Neural progenitor cell (in vitro differentiated cells): ENCODE data around the gene NKD2. TPM values are rescaled to one million over a fixed set of nuclear protein-coding genes. Genes with fewer than 3 reads are reported as not detected.
"Not testable (repeated sequence)": the region's sequence is repeated elsewhere in the genome, so short reads cannot be mapped to it uniquely, and the experiment has no call there.

Source experiments
- DNase-seq: peaks from one replicate; pipeline ENCODE4 v3.0.0-alpha.2; 2016; ENCODE audit warnings: low spot score
- H2AFZ ChIP-seq: fragments of 200-600 bp; sonication (generic); replicated peaks from 2 replicates; pipeline ENCODE4 v1.6.1; 2016; ENCODE audit warnings: antibody characterized with exemption
- H3F3A ChIP-seq: fragments of 200-600 bp; sonication (generic); 2 replicates; pipeline ENCODE4 v1.6.1; 2016; ENCODE audit warnings: antibody characterized with exemption, low read depth
- H3K27ac ChIP-seq: fragments of 200-600 bp; sonication (generic); 2 replicates; pipeline ENCODE4 v1.5.1; 2016; ENCODE audit warnings: mild to moderate bottlenecking
- H3K27me3 ChIP-seq: fragments of 200-600 bp; sonication (generic); 2 replicates; pipeline ENCODE4 v1.6.1; 2016; ENCODE audit warnings: mild to moderate bottlenecking, moderate library complexity
- H3K36me3 ChIP-seq: fragments of 200-600 bp; sonication (generic); 2 replicates; pipeline ENCODE4 v1.5.1; 2016
- H3K4me1 ChIP-seq: fragments of 200-600 bp; sonication (generic); 2 replicates; pipeline ENCODE4 v1.6.1; 2016; ENCODE audit warnings: mixed run types
- H3K4me2 ChIP-seq: fragments of 200-600 bp; sonication (generic); 2 replicates; pipeline ENCODE4 v1.6.1; 2016
- H3K4me3 ChIP-seq: fragments of 200-600 bp; sonication (generic); 2 replicates; pipeline ENCODE4 v1.5.1; 2016
- H3K79me2 ChIP-seq: fragments of 200-600 bp; sonication (generic); 2 replicates; pipeline ENCODE4 v1.6.1; 2016; ENCODE audit warnings: low read depth
- H3K9ac ChIP-seq: fragments of 200-600 bp; sonication (generic); 2 replicates; pipeline ENCODE4 v1.6.1; 2016
- H3K9me3 ChIP-seq: fragments of 200-600 bp; sonication (generic); 2 replicates; pipeline ENCODE4 v1.5.1; 2016; ENCODE audit warnings: low read depth
- H4K20me1 ChIP-seq: fragments of 200-600 bp; sonication (generic); 2 replicates; pipeline ENCODE4 v1.6.1; 2016; ENCODE audit warnings: low read depth
- H3K27ac Mint-ChIP-seq: 3 replicates; pipeline ENCODE4 v1.8.0; 2021; ENCODE audit warnings: mixed read lengths
- H3K27me3 Mint-ChIP-seq: 2 replicates; pipeline ENCODE4 v1.8.0; 2022; ENCODE audit warnings: low read depth, mild to moderate bottlenecking, inconsistent platforms, moderate library complexity, mixed read lengths; ENCODE audit not compliant: insufficient read depth
- H3K36me3 Mint-ChIP-seq: 3 replicates; pipeline ENCODE4 v1.8.0; 2021; ENCODE audit warnings: mixed read lengths
- H3K4me1 Mint-ChIP-seq: 3 replicates; pipeline ENCODE4 v1.8.0; 2021; ENCODE audit warnings: mixed read lengths
- H3K4me3 Mint-ChIP-seq: 3 replicates; pipeline ENCODE4 v1.8.0; 2021; ENCODE audit warnings: mild to moderate bottlenecking, moderate library complexity, mixed read lengths
- H3K9me3 Mint-ChIP-seq: 3 replicates; pipeline ENCODE4 v1.8.0; 2020; ENCODE audit warnings: mixed read lengths
- EZH2 ChIP-seq: fragments of 200-600 bp; sonication (generic); IDR thresholded peaks from 2 replicates; pipeline ENCODE4 v1.6.1; 2017; ENCODE audit warnings: antibody characterized with exemption, mild to moderate bottlenecking, moderate library complexity
- EZH2phosphoT487 ChIP-seq: fragments of 200-600 bp; sonication (generic); IDR thresholded peaks from 2 replicates; pipeline ENCODE4 v1.6.1; 2017; ENCODE audit warnings: antibody characterized with exemption
- total RNA-seq: library from RNA; depleted of rRNA; stranded (reverse); fragments of >200 nt; gene quantifications from 2 replicates; pipeline ENCODE4 v1.2.3, GENCODE V29; 2015; ENCODE audit warnings: low replicate concordance
- TF ChIP-seq, protein P1 (sequence below): fragments of 200-600 bp; sonication (generic); IDR thresholded peaks from 2 replicates; pipeline ENCODE4 v1.5.1; 2017; ENCODE audit warnings: antibody characterized with exemption, mild to moderate bottlenecking

The NKD2 gene
- total RNA-seq, 1 donor from 2014 or later, result 1.3 TPM

DNA sequence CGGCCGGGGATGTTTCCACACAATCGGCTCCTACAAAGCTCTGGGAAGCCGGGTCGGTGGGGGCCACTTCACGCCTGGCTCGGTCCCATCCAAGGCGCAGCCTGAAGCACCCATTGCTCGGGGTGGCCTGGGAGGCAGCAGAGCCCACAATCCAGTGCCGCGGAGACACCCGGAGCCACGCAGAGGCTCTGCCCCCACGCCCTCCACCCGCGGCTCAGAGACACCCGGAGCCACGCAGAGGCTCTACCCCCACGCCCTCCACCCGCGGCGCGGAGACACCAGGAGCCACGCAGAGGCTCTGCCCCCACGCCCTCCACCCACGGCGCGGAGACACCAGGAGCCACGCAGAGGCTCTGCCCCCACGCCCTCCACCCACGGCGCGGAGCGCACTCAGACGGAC is 71.4 kb downstream of the NKD2 start:
- Mint-ChIP-seq H3K4me3 (no peak overlapping the region), H3K4me1 (no peaks in the 10 kb centered on the region), H3K27ac (no peak overlapping the region), H3K9me3 (no peaks in the 10 kb centered on the region), H3K36me3 (peaks cover 8% of the 10 kb centered on the region), H3K27me3 (no peaks in the 10 kb centered on the region)
- no peak for DNase-seq
- no peak for TF ChIP-seq EZH2
- TF ChIP-seq, protein P1, sequence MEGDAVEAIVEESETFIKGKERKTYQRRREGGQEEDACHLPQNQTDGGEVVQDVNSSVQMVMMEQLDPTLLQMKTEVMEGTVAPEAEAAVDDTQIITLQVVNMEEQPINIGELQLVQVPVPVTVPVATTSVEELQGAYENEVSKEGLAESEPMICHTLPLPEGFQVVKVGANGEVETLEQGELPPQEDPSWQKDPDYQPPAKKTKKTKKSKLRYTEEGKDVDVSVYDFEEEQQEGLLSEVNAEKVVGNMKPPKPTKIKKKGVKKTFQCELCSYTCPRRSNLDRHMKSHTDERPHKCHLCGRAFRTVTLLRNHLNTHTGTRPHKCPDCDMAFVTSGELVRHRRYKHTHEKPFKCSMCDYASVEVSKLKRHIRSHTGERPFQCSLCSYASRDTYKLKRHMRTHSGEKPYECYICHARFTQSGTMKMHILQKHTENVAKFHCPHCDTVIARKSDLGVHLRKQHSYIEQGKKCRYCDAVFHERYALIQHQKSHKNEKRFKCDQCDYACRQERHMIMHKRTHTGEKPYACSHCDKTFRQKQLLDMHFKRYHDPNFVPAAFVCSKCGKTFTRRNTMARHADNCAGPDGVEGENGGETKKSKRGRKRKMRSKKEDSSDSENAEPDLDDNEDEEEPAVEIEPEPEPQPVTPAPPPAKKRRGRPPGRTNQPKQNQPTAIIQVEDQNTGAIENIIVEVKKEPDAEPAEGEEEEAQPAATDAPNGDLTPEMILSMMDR, result no peak
- no peak for TF ChIP-seq EZH2phosphoT487
- no peaks in the 10 kb centered on the region for H3K36me3 ChIP-seq
- no peak overlapping the region for H3K4me3 ChIP-seq
- no peak overlapping the region for H2AFZ ChIP-seq
- no peak overlapping the region for H3K9ac ChIP-seq
- no peak overlapping the region for H3K27ac ChIP-seq
- no peaks in the 10 kb centered on the region for H3K9me3 ChIP-seq
- no peak overlapping the region for H3K4me2 ChIP-seq
- no peaks in the 10 kb centered on the region for H3K79me2 ChIP-seq
- no peaks in the 10 kb centered on the region for H4K20me1 ChIP-seq
- H3K27me3 ChIP-seq, result no peaks in the 10 kb centered on the region
- H3K4me1 ChIP-seq, result no peaks in the 10 kb centered on the region
- no peaks in the 10 kb centered on the region for H3F3A ChIP-seq

DNA sequence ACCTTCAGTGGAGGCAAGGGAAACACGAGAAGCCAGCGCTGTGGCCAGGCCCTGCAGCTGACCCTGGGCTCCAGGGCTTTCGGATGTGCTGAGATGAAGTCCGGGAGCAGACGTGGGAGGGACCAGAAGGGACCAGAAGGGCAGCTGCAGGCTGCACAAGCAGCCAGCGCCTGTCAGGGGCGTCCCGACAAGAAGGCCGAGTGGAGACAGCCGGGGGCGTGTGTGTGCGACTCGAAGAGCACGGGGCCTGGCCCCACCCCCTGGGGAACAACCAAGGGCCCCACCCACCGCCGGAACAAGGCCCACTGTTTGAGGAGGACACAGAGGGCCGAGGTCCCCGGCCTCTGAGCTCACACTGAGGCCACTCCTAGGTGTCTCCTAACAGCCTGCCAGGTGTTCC is 71.8 kb downstream of the NKD2 start:
- Mint-ChIP-seq H3K4me3 (no peak overlapping the region), H3K4me1 (no peaks in the 10 kb centered on the region), H3K9me3 (no peaks in the 10 kb centered on the region), H3K27ac (no peak overlapping the region), H3K36me3 (peaks cover 8% of the 10 kb centered on the region), H3K27me3 (no peaks in the 10 kb centered on the region)
- H3K9me3 ChIP-seq, result no peaks in the 10 kb centered on the region
- H3K9ac ChIP-seq, result no peak overlapping the region
- DNase-seq, result no peak
- no peak overlapping the region for H2AFZ ChIP-seq
- no peak overlapping the region for H3K27ac ChIP-seq
- TF ChIP-seq EZH2phosphoT487 (no peak), EZH2 (no peak)
- TF ChIP-seq, protein P1, result no peak
- H3K27me3 ChIP-seq, result no peaks in the 10 kb centered on the region
- H3K79me2 ChIP-seq, result no peaks in the 10 kb centered on the region
- H3K4me2 ChIP-seq, result no peak overlapping the region
- no peak overlapping the region for H3K4me3 ChIP-seq
- H3K4me1 ChIP-seq, result no peaks in the 10 kb centered on the region
- H3F3A ChIP-seq, result no peaks in the 10 kb centered on the region
- H3K36me3 ChIP-seq, result no peaks in the 10 kb centered on the region
- H4K20me1 ChIP-seq, result no peaks in the 10 kb centered on the region

DNA sequence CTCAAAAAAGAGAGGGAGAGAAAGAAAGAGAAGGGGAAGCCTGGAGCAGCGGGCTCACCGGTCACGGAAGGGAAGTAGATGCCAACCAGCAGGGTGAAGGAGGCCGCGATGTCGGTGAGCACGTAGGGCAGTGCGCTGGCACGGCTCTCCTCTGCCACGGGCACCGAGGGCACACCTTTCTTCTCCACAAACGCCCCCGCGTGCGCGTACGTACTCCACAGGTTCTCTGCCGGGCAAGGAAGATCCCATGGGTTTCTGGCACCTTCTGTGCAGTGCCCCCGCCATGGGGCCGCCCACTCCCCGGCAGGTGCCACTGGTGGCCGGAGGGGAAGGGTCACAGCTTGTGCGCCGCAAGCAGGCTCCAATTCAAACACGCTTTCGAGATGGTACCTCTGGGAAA is 72.9 kb downstream of the NKD2 start:
- Histone ChIP-seq H3F3A (no peaks in the 10 kb centered on the region), H3K4me3 (no peak overlapping the region), H3K27ac (no peak overlapping the region), H3K4me1 (no peaks in the 10 kb centered on the region), H3K27me3 (no peaks in the 10 kb centered on the region), H3K36me3 (no peaks in the 10 kb centered on the region), H3K9ac (no peak overlapping the region), H3K79me2 (no peaks in the 10 kb centered on the region), H3K9me3 (no peaks in the 10 kb centered on the region), H2AFZ (no peak overlapping the region), H4K20me1 (no peaks in the 10 kb centered on the region), H3K4me2 (no peak overlapping the region)
- TF ChIP-seq, protein P1, result no peak
- TF ChIP-seq EZH2phosphoT487 (no peak), EZH2 (no peak)
- Mint-ChIP-seq H3K4me3 (peak overlapping the region; percentile 38), H3K9me3 (no peaks in the 10 kb centered on the region), H3K27ac (no peak overlapping the region), H3K27me3 (no peaks in the 10 kb centered on the region), H3K36me3 (peaks cover 6% of the 10 kb centered on the region), H3K4me1 (no peaks in the 10 kb centered on the region)
- no peak for DNase-seq

DNA sequence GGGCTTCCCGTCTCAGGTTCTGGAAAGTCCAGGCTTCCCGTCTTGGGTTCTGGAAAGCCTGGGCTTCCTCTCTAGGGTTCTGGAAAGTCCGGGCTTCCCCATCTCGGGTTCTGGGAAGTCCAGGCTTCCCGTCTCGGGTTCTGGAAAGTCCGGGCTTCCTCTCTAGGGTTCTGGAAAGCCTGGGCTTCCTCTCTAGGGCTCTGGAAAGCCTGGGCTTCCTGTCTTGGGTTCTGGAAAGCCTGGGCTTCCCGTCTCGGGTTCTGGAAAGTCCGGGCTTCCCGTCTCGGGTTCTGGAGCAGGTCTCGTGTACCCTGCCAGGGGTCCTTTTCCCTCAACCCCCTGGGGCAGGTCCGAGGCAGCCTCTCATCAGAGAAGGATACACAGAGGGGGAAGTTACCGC is 74.4 kb downstream of the NKD2 start:
- H3K27ac ChIP-seq, H3K27me3 ChIP-seq, H3K27ac Mint-ChIP-seq, H4K20me1 ChIP-seq, H3K9ac ChIP-seq, H3K9me3 ChIP-seq, H3K9me3 Mint-ChIP-seq, H3K4me1 Mint-ChIP-seq, H3K4me3 Mint-ChIP-seq, H3K27me3 Mint-ChIP-seq, H3K79me2 ChIP-seq, H3K4me2 ChIP-seq, H3K36me3 ChIP-seq, DNase-seq, H3K4me1 ChIP-seq, H3F3A ChIP-seq, H3K4me3 ChIP-seq, H2AFZ ChIP-seq, H3K36me3 Mint-ChIP-seq: not testable (repeated sequence)
